Sigmoid colon (tissue), 3 donors: ENCODE results near the gene DHRS7B.

Experiments
- POLR2A ChIP-seq, 2 donors: fragments of 450-650 bp; IDR thresholded peaks; one replicate each; pipeline ENCODE4 v1.6.1; 2016; ENCODE audit warnings: antibody characterized with exemption in 2 of 2, mild to moderate bottlenecking in 2 of 2, moderate library complexity in 2 of 2
- TF ChIP-seq, protein P1 (sequence below), 4 experiments: fragments of 450-650 bp in 3 of 4; fragments of 200-600 bp in 1 of 4; IDR thresholded peaks; one replicate each; pipeline ENCODE4 v1.5.1; 2016 to 2019; ENCODE audit warnings: antibody characterized with exemption in 4 of 4, mild to moderate bottlenecking in 3 of 4, moderate library complexity in 2 of 4

DNA sequence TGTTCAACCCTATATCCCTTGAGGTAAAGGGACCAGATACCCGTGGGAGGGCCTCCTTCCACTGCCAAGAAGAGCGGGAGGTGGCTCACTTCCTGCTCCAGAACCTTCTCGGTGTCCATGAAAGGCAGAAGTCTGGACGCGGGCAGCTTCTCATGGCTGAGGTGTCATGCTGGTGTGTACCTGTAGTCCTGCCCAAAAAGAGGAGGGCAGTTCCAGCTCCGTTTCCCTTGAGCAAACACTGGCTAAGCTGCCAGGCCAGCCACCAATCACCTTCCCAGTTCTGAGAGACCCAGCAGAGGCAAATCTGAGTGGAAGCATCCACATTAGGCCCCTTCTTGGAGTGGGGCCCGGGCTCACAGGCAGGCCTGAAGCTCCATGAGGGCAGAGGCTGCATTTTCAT is 81.6 kb downstream of the DHRS7B start:
- TF ChIP-seq, protein P1, sequence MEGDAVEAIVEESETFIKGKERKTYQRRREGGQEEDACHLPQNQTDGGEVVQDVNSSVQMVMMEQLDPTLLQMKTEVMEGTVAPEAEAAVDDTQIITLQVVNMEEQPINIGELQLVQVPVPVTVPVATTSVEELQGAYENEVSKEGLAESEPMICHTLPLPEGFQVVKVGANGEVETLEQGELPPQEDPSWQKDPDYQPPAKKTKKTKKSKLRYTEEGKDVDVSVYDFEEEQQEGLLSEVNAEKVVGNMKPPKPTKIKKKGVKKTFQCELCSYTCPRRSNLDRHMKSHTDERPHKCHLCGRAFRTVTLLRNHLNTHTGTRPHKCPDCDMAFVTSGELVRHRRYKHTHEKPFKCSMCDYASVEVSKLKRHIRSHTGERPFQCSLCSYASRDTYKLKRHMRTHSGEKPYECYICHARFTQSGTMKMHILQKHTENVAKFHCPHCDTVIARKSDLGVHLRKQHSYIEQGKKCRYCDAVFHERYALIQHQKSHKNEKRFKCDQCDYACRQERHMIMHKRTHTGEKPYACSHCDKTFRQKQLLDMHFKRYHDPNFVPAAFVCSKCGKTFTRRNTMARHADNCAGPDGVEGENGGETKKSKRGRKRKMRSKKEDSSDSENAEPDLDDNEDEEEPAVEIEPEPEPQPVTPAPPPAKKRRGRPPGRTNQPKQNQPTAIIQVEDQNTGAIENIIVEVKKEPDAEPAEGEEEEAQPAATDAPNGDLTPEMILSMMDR (IDR thresholded peaks at IDR 0.05) = no peak
- TF ChIP-seq POLR2A (IDR thresholded peaks at IDR 0.05) = no peak
